ENCODE data around the gene BRWD1. TPM values are rescaled to one million over a fixed set of nuclear protein-coding genes. Genes with fewer than 3 reads are reported as not detected.

BRWD1 gene
- total and polyA plus RNA-seq, 2 of the 13 experiments (the other 11 are each of a cell fraction or from before 2014, with no cell fraction given) = 13.9 to 28.0 TPM

- TF ChIP-seq, protein P1, sequence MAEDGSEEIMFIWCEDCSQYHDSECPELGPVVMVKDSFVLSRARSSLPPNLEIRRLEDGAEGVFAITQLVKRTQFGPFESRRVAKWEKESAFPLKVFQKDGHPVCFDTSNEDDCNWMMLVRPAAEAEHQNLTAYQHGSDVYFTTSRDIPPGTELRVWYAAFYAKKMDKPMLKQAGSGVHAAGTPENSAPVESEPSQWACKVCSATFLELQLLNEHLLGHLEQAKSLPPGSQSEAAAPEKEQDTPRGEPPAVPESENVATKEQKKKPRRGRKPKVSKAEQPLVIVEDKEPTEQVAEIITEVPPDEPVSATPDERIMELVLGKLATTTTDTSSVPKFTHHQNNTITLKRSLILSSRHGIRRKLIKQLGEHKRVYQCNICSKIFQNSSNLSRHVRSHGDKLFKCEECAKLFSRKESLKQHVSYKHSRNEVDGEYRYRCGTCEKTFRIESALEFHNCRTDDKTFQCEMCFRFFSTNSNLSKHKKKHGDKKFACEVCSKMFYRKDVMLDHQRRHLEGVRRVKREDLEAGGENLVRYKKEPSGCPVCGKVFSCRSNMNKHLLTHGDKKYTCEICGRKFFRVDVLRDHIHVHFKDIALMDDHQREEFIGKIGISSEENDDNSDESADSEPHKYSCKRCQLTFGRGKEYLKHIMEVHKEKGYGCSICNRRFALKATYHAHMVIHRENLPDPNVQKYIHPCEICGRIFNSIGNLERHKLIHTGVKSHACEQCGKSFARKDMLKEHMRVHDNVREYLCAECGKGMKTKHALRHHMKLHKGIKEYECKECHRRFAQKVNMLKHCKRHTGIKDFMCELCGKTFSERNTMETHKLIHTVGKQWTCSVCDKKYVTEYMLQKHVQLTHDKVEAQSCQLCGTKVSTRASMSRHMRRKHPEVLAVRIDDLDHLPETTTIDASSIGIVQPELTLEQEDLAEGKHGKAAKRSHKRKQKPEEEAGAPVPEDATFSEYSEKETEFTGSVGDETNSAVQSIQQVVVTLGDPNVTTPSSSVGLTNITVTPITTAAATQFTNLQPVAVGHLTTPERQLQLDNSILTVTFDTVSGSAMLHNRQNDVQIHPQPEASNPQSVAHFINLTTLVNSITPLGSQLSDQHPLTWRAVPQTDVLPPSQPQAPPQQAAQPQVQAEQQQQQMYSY (CRISPR knock-in tag; IDR thresholded peaks at IDR 0.05) = 0 out of 2 replicates have a peak, but pooled peaks have one; percentile 2
- TF ChIP-seq ZNF34 (CRISPR knock-in tag; IDR thresholded peaks at IDR 0.05; ENCODE audit: borderline replicate concordance) = 0 out of 2 replicates have a peak, but pooled peaks have one; percentile 19
- TF ChIP-seq ZNF451 (CRISPR knock-in tag; IDR thresholded peaks at IDR 0.05) = 0 out of 2 replicates have a peak, but pooled peaks have one; percentile 19
- TF ChIP-seq ZFY (CRISPR knock-in tag; IDR thresholded peaks at IDR 0.05) = peak; percentile 92
- TF ChIP-seq REL (CRISPR knock-in tag; conservative IDR thresholded peaks at IDR 0.05) = no peak
Observed at GRCh38 chr21:39313042-39313570, 326 bp downstream of the BRWD1 start (continued).

- no TSS peak for BruUV-seq (replicated peaks)
- Histone ChIP-seq H3K9me3 (ENCODE audit: low read length) (no peaks in the 10 kb centered on the region), H3K79me2 (ENCODE audit: insufficient read depth, low read length) (peaks cover 44% of the 10 kb centered on the region), H3K4me3 (replicated peaks in 1 of 3; ENCODE audit: insufficient read depth in 1 of 3, low read depth in 2 of 3, low read length in 3 of 3) (peak overlapping the region; percentile 61 to 76 (median 72)), H2AFZ (ENCODE audit: low read length) (no peak overlapping the region), H3K27me3 (ENCODE audit: control insufficient read depth in 1 of 2, insufficient read depth in 2 of 2, low read length in 2 of 2) (no peaks in the 10 kb centered on the region; a peak in 1 of 5 replicates), H3K4me2 (ENCODE audit: low read depth, low read length) (peak overlapping the region; percentile 84), H4K20me1 (ENCODE audit: insufficient read depth, low read length) (peaks cover 28% of the 10 kb centered on the region), H3K9ac (ENCODE audit: insufficient read depth, low read depth, low read length) (peak overlapping the region; percentile 92), H3K4me1 (ENCODE audit: insufficient read depth, low read length) (peaks cover 30% of the 10 kb centered on the region), H3K27ac (ENCODE audit: extremely low read length, insufficient read depth, low read length) (peak overlapping the region; percentile 98), H3K36me3 (replicated peaks in 1 of 2; ENCODE audit: control insufficient read depth in 1 of 2, insufficient read depth in 2 of 2, low read length in 2 of 2) (peaks cover 0 to 19% of the 10 kb centered on the region in 2 experiments; a peak in 3 of 5 replicates)
- peak; percentile 84 for FAIRE-seq
- 10% methylated on average over 13 of the region's 65 CpGs for WGBS (ENCODE audit: low lambda C conversion rate)
- in situ Hi-C loops (cut with HindIII; ENCODE audit: extremely low pct_ligation_motif_present, low pct_unique_long_range_greater_than_20kb) = no loop called here
- intact Hi-C loops (cut with micrococcal nuclease; ENCODE audit: unreplicated experiment) = loop anchor here (2.0 kb wide), 1 partner anchor 36 kb away; the partner anchor contains the start of gene HMGN1
- CTCF ChIA-PET (ENCODE audit: low intra/inter-chr PET ratio, low total read pairs) = interaction anchor here (2.2 kb wide), 1 partner anchor 76 kb away, joined by 10 read pairs; no protein-coding TSS in a partner anchor
- DNase-seq (ENCODE audit: low spot score) = peak; percentile 77
- POLR2A ChIA-PET = interaction anchor here (0.6 to 5.0 kb wide), 8 partner anchors 12 to 353 kb away, joined by 3 to 47 read pairs (median 12); partner anchors contain the start of genes HMGN1 and PSMG1
- ATAC-seq = peak; percentile 84
- TF ChIP-seq, protein P2, sequence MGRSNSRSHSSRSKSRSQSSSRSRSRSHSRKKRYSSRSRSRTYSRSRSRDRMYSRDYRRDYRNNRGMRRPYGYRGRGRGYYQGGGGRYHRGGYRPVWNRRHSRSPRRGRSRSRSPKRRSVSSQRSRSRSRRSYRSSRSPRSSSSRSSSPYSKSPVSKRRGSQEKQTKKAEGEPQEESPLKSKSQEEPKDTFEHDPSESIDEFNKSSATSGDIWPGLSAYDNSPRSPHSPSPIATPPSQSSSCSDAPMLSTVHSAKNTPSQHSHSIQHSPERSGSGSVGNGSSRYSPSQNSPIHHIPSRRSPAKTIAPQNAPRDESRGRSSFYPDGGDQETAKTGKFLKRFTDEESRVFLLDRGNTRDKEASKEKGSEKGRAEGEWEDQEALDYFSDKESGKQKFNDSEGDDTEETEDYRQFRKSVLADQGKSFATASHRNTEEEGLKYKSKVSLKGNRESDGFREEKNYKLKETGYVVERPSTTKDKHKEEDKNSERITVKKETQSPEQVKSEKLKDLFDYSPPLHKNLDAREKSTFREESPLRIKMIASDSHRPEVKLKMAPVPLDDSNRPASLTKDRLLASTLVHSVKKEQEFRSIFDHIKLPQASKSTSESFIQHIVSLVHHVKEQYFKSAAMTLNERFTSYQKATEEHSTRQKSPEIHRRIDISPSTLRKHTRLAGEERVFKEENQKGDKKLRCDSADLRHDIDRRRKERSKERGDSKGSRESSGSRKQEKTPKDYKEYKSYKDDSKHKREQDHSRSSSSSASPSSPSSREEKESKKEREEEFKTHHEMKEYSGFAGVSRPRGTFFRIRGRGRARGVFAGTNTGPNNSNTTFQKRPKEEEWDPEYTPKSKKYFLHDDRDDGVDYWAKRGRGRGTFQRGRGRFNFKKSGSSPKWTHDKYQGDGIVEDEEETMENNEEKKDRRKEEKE (IDR thresholded peaks at IDR 0.05) = no peak
- TF ChIP-seq ZNF33A (CRISPR knock-in tag; IDR thresholded peaks at IDR 0.05; ENCODE audit: borderline replicate concordance) (no peak), ZNF441 (CRISPR knock-in tag; IDR thresholded peaks at IDR 0.05; ENCODE audit: borderline replicate concordance) (no peak), NFYC (CRISPR knock-in tag; IDR thresholded peaks at IDR 0.05) (peak; percentile 93), CREB1 (IDR thresholded peaks at IDR 0.05) (peak; percentile 58; the same call in 1 of the 2 replicates), CREB1 (CRISPR knock-in tag; IDR thresholded peaks at IDR 0.05) (no peak), SAP130 (CRISPR knock-in tag; IDR thresholded peaks at IDR 0.05; ENCODE audit: low read depth) (peak; percentile 61), RFXAP (CRISPR knock-in tag; IDR thresholded peaks at IDR 0.05; ENCODE audit: borderline replicate concordance) (peak; percentile 72), GLI4 (CRISPR knock-in tag; IDR thresholded peaks at IDR 0.05; ENCODE audit: borderline replicate concordance) (no peak)
Observed at GRCh38 chr21:39312112-39313041, 1.1 kb downstream of the BRWD1 start.
